BLaER1 (cell line): ENCODE data around the gene ANKRD29.

Source experiments
- H3K27ac ChIP-seq: shearing (Covaris generic); formaldehyde crosslinking; 2 replicates; pipeline ENCODE4 v1.8.1; 2022
- H3K27me3 ChIP-seq: shearing (Covaris generic); formaldehyde crosslinking; 2 replicates; pipeline ENCODE4 v1.8.1; 2022
- H3K36me3 ChIP-seq: shearing (Covaris generic); formaldehyde crosslinking; 2 replicates; pipeline ENCODE4 v1.8.1; 2022
- H3K4me1 ChIP-seq: shearing (Covaris generic); formaldehyde crosslinking; 2 replicates; pipeline ENCODE4 v1.8.1; 2022
- H3K4me2 ChIP-seq: shearing (Covaris generic); formaldehyde crosslinking; 2 replicates; pipeline ENCODE4 v1.8.1; 2022
- H3K4me3 ChIP-seq: shearing (Covaris generic); formaldehyde crosslinking; 2 replicates; pipeline ENCODE4 v1.8.1; 2022
- H3K9ac ChIP-seq: shearing (Covaris generic); formaldehyde crosslinking; 2 replicates; pipeline ENCODE4 v1.8.1; 2022
- H3K9me3 ChIP-seq: shearing (Covaris generic); formaldehyde crosslinking; 2 replicates; pipeline ENCODE4 v1.8.1; 2022
- H4K20me1 ChIP-seq: shearing (Covaris generic); formaldehyde crosslinking; 2 replicates; pipeline ENCODE4 v1.8.1; 2022
- Cebpa-rat ChIP-seq: shearing (Covaris generic); IDR thresholded peaks from 2 replicates; pipeline ENCODE4 v1.8.1; 2022

The ANKRD29 gene

DNA sequence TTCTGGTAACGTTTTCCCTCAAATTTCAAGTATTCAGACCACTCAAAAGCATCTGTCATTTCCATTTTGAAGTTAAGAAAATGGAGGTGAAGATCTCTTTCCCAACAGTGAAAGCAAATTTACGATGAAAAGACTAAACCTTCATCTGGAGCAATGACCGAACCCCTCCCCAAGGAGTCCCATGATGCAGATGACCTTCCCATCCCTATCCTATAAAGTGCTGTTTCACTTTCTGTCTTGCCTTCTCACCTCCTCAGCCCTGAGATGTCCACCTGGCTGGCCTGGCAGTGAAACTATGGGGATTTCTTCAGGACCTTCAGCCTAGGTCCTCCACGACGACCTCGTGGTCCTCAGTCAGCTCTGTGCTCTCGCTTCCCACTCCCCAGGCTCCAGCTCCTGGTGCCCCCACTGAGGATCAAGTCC, 75.5 kb downstream of the ANKRD29 start:
- Histone ChIP-seq H3K4me2 (peak overlapping the region; percentile 70), H3K4me3 (peak overlapping the region; percentile 91), H4K20me1 (peaks cover 28% of the 10 kb centered on the region), H3K27me3 (no peaks in the 10 kb centered on the region), H3K4me1 (peaks cover 39% of the 10 kb centered on the region), H3K27ac (0 out of 2 replicates have a peak overlapping the region, but pooled peaks have one; percentile 1), H3K9me3 (no peaks in the 10 kb centered on the region), H3K9ac (peak overlapping the region; percentile 25; the same call in 1 of the 2 replicates), H3K36me3 (peaks cover 14% of the 10 kb centered on the region)
- no peak for TF ChIP-seq Cebpa-rat

DNA sequence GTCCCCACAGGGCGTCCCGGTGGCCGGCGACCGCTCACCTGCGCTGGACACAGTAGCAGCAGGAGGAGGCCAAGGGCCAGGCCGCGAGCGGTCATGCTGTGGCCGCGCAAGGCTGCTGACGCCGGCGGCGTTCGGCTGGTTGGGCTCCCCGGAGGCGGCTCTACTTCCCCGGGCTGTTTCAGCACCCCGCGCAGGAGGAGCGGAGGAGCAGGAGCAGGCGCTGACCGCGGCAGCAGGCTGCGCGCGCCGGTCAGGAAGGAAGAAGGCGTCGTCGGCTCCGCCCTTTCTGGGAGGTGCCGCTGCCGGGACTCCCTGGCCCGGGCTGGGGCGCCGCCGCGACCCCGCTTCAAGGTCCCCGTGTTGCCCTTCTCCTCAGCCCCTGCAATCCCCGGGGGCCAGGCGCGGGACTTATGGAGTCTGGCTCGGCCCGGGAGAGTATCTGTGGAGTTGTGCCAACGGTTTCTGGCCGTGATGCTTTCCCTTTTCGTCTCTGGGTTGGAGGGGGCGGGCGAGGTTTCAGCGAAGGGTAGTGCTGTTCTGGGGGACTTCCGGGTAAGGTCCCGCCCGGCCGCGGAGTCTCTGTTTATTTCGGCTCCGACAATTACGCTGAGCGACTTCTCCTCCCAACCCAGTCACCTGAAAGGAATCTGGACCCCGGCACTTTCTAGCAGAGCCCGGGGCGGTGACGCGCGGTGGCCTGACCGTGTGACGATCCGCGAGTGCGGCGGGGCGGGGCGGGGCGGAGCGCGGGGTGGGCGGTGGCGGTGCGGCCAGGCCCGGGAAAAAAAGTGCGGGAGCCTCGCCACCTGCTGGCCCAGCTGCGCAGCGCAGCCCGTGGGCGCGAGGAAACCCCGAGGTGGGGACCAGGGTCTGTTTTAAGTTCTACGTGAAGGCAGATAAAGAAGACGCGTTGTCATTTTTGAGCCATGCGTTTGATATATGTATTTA, 76.2 kb downstream of the ANKRD29 start, which contains the start of gene NPC1:
TSS of gene NPC1 (minus strand) at position 258 of the 948 bp plus-strand sequence. CDS start at position 95, 163 bp downstream.
- peaks cover 35% of the 10 kb centered on the region for H4K20me1 ChIP-seq
- peaks cover 40% of the 10 kb centered on the region for H3K4me1 ChIP-seq
- H3K9me3 ChIP-seq = no peaks in the 10 kb centered on the region
- H3K4me3 ChIP-seq = peak within 1 kb of the TSS; percentile 91
- peaks cover 20% of the 10 kb centered on the region for H3K36me3 ChIP-seq
- H3K4me2 ChIP-seq = peak within 1 kb of the TSS; percentile 96
- TF ChIP-seq Cebpa-rat = no peak
- peak within 1 kb of the TSS; percentile 90 for H3K9ac ChIP-seq
- H3K27ac ChIP-seq = peak within 1 kb of the TSS; percentile 90
- no peaks in the 10 kb centered on the region for H3K27me3 ChIP-seq

DNA sequence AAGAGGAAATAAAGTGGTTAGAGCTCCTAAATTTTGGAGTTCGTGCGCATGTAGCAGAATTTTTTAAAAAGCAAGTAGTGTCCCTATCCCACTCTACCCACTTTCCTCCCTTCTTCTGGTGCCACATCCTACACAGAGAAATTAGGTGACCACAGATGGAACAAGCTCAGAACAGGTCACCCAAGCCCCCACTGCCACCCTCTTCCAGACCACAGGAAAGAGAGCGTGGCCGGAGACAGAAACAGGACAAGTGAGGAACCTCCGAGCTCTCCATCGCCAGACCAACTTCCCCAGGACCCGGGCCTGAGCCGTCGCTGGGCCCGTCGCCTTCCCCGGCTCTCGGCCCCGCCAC, 76.8 kb downstream of the ANKRD29 start:
- TF ChIP-seq Cebpa-rat = no peak
- Histone ChIP-seq H3K27me3 (no peaks in the 10 kb centered on the region), H3K4me3 (peak overlapping the region; percentile 91), H3K9ac (peak overlapping the region; percentile 90), H3K27ac (peak overlapping the region; percentile 90), H3K9me3 (no peaks in the 10 kb centered on the region), H3K36me3 (peaks cover 26% of the 10 kb centered on the region), H3K4me1 (peaks cover 40% of the 10 kb centered on the region), H3K4me2 (peak overlapping the region; percentile 96), H4K20me1 (peaks cover 42% of the 10 kb centered on the region)

DNA sequence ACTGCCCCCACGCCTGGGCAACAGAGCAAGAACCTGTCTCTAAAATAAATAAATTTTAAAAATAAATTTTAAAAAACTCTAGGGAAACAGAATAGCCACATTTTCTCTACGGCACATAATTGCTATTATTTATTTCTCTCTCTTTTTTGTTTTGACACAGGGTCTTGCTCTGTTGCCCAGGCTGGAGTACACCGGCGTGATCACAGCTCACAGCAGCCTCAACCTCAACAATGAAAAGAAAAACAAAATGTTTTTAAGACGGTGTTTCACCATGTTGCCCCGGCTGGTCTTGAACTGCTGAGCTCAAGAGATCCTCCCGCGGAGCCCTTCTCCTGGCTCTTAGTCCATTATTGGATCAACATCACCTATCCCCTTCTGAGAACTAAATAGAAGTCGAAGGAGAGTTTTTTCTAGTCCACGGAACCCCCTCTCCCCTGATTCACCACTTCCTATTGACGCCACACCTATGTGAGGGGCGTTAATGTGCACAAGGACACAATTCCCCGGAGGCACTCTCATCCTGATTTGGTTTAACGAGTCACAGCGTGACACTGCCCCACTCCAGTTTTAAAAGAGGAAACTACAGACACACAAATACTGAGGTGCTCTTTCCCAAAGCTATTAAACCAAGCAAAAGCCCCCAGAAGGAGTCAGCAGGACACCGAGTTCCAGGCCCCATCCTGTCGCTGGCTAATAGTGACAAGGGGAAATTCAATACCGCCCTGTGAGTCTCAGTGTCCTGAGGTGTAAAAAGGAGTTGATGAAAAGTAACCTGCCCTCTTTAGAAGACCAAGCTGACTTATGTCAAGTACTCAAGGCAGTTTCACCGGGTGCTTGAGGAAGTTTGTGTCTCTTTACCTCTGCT, 77.5 kb downstream of the ANKRD29 start:
- Histone ChIP-seq H3K9ac (peak overlapping the region; percentile 90), H3K4me2 (peak overlapping the region; percentile 96), H3K27me3 (no peaks in the 10 kb centered on the region), H3K36me3 (peaks cover 32% of the 10 kb centered on the region), H3K27ac (peak overlapping the region; percentile 90), H4K20me1 (peaks cover 48% of the 10 kb centered on the region), H3K9me3 (no peaks in the 10 kb centered on the region), H3K4me3 (peak overlapping the region; percentile 91), H3K4me1 (peaks cover 45% of the 10 kb centered on the region)
- no peak for TF ChIP-seq Cebpa-rat

DNA sequence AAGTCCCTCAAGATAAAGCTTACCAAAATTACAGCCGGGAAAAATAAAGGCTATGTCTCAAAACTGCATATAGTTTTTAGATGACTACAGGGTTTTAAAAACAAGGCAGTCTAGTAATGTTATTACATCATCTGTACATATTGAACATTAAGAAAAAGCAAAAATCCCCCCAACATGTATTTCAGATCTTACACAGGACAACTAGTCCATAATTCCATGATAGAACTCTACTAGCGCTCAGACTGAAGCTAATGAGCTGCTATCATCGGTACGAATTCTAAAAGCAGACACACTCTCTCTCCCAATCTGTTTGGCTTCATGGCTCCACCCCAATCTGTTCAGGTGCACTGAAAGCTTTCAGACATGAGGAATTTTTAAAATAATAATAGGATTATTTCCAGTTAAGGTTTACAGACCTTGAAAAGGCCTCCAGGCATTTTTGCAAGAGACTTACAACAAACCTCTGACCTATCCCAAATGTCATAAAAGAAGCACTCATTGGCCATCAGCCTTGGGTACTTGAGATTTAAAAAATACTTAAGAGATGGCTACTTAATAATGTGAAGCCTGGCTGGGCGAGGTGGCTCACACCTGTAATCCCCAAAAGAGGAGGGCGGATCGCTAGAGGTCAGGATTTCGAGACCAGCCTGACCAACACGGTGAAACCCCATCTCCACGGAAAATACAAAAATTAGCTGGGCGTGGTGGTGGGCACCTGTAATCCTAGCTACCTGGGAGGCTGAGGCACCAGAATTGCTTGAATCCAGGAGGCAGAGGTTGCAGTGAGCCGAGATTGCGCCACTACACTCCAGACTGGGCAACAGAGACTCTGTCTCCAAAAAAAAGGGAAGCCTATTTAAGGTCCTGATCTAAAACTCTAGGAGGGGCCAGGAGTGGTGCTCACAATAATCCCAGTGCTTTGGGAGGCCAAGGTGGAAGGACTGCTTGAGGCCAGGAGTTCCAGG, 78.4 kb downstream of the ANKRD29 start:
- peak overlapping the region; percentile 90; the same call in 1 of the 2 replicates for H3K9ac ChIP-seq
- H3K4me3 ChIP-seq = peak overlapping the region; percentile 91
- H3K27ac ChIP-seq = peak overlapping the region; percentile 90
- H3K9me3 ChIP-seq = no peaks in the 10 kb centered on the region
- H4K20me1 ChIP-seq = peaks cover 57% of the 10 kb centered on the region
- H3K27me3 ChIP-seq = no peaks in the 10 kb centered on the region
- peak overlapping the region; percentile 96 for H3K4me2 ChIP-seq
- no peak for TF ChIP-seq Cebpa-rat
- H3K4me1 ChIP-seq = peaks cover 55% of the 10 kb centered on the region
- peaks cover 33% of the 10 kb centered on the region for H3K36me3 ChIP-seq

DNA sequence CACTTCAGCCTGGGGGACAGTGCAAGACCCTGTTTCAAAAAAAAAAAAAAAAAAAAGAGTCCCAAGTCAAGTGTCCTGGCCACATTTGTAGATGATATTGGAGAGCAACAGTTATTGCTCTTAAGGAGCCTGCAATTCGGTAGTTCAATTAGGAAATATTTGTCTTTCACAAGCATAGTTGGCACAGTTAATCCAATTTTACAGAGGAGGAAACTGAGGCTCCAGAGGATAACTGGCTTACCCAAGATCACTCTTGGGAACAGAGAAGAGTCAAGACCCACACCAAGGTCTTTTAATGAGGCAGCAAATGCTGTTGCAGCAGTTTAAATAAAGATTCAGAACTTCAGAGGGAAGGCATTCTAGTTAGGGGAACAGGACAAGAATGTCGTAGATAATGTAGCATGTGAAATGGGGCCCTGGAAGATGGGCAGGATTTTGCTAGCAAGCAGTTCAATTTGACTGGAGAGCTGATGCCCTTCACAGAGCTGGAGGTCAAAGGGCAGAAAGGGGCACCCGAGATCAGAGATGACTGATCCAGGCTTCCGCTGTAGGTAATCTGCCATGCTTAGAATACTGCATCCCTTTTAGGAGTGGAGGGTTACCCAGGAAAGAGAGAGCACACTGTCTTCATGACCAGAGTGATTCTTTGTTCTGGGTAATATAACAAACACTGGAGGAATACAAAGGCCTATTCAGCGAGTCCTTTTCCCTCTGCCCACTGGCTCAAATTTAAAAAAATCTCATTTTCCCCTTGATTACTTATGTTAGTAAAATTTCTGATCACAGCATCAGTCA, 79.4 kb downstream of the ANKRD29 start:
- Histone ChIP-seq H3K4me2 (peak overlapping the region; percentile 96), H3K27me3 (no peaks in the 10 kb centered on the region), H3K36me3 (peaks cover 34% of the 10 kb centered on the region), H3K9ac (no peak overlapping the region), H3K27ac (no peak overlapping the region), H4K20me1 (peaks cover 68% of the 10 kb centered on the region), H3K4me1 (peaks cover 65% of the 10 kb centered on the region), H3K4me3 (no peak overlapping the region), H3K9me3 (no peaks in the 10 kb centered on the region)
- no peak for TF ChIP-seq Cebpa-rat

DNA sequence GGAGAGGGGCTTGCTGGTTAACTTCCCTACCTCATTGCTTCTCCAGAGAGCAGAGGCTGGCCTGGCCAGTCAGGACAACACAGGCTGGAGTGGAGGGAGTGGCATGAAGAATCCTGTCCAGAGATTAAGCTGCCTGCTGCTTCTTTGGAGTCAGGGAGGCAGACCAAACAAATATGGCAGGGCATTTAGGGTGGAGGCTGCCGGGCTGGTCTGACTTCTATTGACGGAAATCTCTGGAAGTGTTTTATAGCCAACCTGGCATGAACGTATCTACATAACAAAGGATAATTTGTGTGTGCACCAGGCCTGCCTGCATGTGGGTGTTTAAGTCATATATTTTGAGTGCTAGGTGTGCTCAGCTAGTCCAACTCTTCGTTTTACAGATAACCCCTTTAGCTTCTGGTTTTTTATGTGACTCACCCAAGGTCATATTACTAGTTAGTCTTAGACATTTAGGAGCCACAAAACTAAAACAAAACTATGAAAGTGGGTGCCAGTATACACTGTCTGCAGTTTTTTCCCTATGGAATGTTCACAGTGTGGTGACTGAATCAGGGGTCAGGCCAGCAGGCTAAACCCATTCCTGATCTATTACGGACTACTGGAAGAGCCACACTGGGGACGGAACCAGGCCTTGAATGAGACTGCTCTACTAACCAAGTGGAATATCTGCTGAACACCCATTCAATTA, 81.9 kb downstream of the ANKRD29 start:
- H3K9me3 ChIP-seq = no peaks in the 10 kb centered on the region
- H3K36me3 ChIP-seq = peaks cover 49% of the 10 kb centered on the region
- peaks cover 63% of the 10 kb centered on the region for H3K4me1 ChIP-seq
- no peak overlapping the region for H3K9ac ChIP-seq
- no peak overlapping the region for H3K27ac ChIP-seq
- no peak for TF ChIP-seq Cebpa-rat
- H3K27me3 ChIP-seq = no peaks in the 10 kb centered on the region
- H4K20me1 ChIP-seq = peaks cover 79% of the 10 kb centered on the region
- H3K4me3 ChIP-seq = no peak overlapping the region
- peak overlapping the region; percentile 72; the same call in 1 of the 2 replicates for H3K4me2 ChIP-seq
